ENCODE data around the gene PARD3.

GRCh38 chr10:34121125-34121753 is 693.9 kb downstream of the PARD3 start:
- TF ChIP-seq, protein P1, sequence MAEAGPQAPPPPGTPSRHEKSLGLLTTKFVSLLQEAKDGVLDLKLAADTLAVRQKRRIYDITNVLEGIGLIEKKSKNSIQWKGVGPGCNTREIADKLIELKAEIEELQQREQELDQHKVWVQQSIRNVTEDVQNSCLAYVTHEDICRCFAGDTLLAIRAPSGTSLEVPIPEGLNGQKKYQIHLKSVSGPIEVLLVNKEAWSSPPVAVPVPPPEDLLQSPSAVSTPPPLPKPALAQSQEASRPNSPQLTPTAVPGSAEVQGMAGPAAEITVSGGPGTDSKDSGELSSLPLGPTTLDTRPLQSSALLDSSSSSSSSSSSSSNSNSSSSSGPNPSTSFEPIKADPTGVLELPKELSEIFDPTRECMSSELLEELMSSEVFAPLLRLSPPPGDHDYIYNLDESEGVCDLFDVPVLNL (CRISPR knock-in tag; IDR thresholded peaks at IDR 0.05; ENCODE audit: borderline replicate concordance, low read depth) = no peak
- TF ChIP-seq, protein P2, sequence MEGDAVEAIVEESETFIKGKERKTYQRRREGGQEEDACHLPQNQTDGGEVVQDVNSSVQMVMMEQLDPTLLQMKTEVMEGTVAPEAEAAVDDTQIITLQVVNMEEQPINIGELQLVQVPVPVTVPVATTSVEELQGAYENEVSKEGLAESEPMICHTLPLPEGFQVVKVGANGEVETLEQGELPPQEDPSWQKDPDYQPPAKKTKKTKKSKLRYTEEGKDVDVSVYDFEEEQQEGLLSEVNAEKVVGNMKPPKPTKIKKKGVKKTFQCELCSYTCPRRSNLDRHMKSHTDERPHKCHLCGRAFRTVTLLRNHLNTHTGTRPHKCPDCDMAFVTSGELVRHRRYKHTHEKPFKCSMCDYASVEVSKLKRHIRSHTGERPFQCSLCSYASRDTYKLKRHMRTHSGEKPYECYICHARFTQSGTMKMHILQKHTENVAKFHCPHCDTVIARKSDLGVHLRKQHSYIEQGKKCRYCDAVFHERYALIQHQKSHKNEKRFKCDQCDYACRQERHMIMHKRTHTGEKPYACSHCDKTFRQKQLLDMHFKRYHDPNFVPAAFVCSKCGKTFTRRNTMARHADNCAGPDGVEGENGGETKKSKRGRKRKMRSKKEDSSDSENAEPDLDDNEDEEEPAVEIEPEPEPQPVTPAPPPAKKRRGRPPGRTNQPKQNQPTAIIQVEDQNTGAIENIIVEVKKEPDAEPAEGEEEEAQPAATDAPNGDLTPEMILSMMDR (IDR thresholded peaks at IDR 0.05) = no peak
- TF ChIP-seq MYBL2 (CRISPR knock-in tag; IDR thresholded peaks at IDR 0.05) (no peak), ATF1 (CRISPR knock-in tag; IDR thresholded peaks at IDR 0.05) (no peak), SP1 (CRISPR knock-in tag; conservative IDR thresholded peaks at IDR 0.05) (no peak), CBFB (CRISPR knock-in tag; IDR thresholded peaks at IDR 0.05; ENCODE audit: low read depth) (no peak), TEAD4 (CRISPR knock-in tag; IDR thresholded peaks at IDR 0.05) (no peak), MAX (CRISPR knock-in tag; IDR thresholded peaks at IDR 0.05) (no peak)
- TF ChIP-seq, protein P3, sequence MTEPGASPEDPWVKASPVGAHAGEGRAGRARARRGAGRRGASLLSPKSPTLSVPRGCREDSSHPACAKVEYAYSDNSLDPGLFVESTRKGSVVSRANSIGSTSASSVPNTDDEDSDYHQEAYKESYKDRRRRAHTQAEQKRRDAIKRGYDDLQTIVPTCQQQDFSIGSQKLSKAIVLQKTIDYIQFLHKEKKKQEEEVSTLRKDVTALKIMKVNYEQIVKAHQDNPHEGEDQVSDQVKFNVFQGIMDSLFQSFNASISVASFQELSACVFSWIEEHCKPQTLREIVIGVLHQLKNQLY (CRISPR knock-in tag; IDR thresholded peaks at IDR 0.05) = no peak
- TF ChIP-seq, protein P4, sequence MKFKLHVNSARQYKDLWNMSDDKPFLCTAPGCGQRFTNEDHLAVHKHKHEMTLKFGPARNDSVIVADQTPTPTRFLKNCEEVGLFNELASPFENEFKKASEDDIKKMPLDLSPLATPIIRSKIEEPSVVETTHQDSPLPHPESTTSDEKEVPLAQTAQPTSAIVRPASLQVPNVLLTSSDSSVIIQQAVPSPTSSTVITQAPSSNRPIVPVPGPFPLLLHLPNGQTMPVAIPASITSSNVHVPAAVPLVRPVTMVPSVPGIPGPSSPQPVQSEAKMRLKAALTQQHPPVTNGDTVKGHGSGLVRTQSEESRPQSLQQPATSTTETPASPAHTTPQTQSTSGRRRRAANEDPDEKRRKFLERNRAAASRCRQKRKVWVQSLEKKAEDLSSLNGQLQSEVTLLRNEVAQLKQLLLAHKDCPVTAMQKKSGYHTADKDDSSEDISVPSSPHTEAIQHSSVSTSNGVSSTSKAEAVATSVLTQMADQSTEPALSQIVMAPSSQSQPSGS (CRISPR knock-in tag; IDR thresholded peaks at IDR 0.05; ENCODE audit: borderline replicate concordance, low read depth) = no peak
- TF ChIP-seq, protein P5, sequence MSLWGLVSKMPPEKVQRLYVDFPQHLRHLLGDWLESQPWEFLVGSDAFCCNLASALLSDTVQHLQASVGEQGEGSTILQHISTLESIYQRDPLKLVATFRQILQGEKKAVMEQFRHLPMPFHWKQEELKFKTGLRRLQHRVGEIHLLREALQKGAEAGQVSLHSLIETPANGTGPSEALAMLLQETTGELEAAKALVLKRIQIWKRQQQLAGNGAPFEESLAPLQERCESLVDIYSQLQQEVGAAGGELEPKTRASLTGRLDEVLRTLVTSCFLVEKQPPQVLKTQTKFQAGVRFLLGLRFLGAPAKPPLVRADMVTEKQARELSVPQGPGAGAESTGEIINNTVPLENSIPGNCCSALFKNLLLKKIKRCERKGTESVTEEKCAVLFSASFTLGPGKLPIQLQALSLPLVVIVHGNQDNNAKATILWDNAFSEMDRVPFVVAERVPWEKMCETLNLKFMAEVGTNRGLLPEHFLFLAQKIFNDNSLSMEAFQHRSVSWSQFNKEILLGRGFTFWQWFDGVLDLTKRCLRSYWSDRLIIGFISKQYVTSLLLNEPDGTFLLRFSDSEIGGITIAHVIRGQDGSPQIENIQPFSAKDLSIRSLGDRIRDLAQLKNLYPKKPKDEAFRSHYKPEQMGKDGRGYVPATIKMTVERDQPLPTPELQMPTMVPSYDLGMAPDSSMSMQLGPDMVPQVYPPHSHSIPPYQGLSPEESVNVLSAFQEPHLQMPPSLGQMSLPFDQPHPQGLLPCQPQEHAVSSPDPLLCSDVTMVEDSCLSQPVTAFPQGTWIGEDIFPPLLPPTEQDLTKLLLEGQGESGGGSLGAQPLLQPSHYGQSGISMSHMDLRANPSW (CRISPR knock-in tag; conservative IDR thresholded peaks at IDR 0.05; ENCODE audit: low read depth) = no peak
- TF ChIP-seq, protein P6, sequence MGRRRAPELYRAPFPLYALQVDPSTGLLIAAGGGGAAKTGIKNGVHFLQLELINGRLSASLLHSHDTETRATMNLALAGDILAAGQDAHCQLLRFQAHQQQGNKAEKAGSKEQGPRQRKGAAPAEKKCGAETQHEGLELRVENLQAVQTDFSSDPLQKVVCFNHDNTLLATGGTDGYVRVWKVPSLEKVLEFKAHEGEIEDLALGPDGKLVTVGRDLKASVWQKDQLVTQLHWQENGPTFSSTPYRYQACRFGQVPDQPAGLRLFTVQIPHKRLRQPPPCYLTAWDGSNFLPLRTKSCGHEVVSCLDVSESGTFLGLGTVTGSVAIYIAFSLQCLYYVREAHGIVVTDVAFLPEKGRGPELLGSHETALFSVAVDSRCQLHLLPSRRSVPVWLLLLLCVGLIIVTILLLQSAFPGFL (CRISPR knock-in tag; IDR thresholded peaks at IDR 0.05; ENCODE audit: borderline replicate concordance) = no peak
